Measurements from ENCODE around the gene SPON1. TPM values are rescaled to one million over a fixed set of nuclear protein-coding genes. Genes with fewer than 3 reads are reported as not detected.

Gene SPON1
- total RNA-seq, 4 donors from 2014 or later = 58.5 to 344 (median 105) TPM

DNA sequence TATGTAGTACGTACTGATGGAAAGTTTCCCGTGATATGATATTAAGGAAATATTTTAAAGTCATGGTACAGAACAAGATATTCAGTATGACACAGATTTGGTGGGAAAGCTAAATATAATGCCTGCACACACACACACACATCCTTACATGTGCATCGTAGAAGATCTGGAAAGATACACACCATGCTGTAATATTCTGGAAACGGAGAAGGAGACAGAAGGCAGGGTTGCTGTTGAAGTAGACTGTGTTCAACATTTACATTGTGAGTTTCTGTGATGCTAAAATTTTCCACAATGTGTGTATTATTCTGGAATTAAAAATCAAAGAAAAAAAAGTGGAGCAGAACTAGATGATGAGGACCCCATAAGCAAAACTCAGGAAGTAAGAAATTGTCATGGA, 278.4 kb downstream of the SPON1 start:
- TF ChIP-seq, protein P1, sequence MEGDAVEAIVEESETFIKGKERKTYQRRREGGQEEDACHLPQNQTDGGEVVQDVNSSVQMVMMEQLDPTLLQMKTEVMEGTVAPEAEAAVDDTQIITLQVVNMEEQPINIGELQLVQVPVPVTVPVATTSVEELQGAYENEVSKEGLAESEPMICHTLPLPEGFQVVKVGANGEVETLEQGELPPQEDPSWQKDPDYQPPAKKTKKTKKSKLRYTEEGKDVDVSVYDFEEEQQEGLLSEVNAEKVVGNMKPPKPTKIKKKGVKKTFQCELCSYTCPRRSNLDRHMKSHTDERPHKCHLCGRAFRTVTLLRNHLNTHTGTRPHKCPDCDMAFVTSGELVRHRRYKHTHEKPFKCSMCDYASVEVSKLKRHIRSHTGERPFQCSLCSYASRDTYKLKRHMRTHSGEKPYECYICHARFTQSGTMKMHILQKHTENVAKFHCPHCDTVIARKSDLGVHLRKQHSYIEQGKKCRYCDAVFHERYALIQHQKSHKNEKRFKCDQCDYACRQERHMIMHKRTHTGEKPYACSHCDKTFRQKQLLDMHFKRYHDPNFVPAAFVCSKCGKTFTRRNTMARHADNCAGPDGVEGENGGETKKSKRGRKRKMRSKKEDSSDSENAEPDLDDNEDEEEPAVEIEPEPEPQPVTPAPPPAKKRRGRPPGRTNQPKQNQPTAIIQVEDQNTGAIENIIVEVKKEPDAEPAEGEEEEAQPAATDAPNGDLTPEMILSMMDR (IDR thresholded peaks at IDR 0.05; ENCODE audit: low read depth) = no peak

- TF ChIP-seq, protein P1 (IDR thresholded peaks at IDR 0.05; ENCODE audit: low read depth) = no peak
Observed at GRCh38 chr11:14242187-14242586, 279.7 kb downstream of the SPON1 start.

DNA sequence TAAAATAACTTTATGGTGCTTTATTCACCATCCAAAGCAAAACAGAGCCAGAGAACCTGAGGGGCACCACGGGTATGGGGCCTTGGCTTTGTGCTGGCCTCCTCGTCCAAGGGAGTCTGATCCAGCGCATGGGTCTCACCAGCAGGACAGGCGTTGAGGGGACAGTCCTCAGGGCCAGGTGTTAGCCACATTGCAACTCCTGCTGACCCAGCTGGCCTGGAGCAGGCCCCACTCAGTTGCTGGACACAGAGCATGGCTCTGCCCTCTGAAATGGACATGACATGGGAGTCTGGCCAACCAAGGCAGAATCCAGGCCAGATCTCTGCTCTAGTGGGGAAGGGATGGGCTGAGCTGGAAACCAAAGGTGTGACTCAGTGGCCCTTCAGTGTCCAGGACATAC, 280.2 kb downstream of the SPON1 start:
- TF ChIP-seq, protein P1 (IDR thresholded peaks at IDR 0.05; ENCODE audit: low read depth) = no peak

- TF ChIP-seq, protein P1 (IDR thresholded peaks at IDR 0.05; ENCODE audit: low read depth) = no peak
Observed at GRCh38 chr11:14244926-14245325, 282.4 kb downstream of the SPON1 start.

DNA sequence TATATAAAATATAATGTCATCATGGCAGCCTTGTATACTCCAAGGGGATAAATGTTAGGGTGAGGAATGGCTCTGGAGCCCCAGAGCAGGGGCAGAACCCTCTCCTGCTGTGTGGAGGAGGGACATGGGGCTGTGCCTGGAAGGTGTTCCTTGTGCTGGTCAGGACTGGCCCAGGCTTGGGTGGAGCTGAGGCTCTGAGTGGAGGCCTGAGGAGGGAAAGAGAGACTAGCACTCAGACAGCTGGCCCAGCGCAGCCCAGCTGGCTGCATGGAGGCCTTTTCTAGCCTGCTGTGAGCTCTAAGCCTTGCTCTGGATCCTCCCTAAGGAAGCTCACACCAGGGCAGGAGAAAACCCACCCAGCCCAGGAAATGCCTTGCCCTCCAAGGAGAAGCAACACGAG, 282.9 kb downstream of the SPON1 start:
- TF ChIP-seq, protein P1 (IDR thresholded peaks at IDR 0.05; ENCODE audit: low read depth) = no peak

- TF ChIP-seq, protein P1 (IDR thresholded peaks at IDR 0.05; ENCODE audit: low read depth) = no peak
Observed at GRCh38 chr11:14248580-14248981, 286.1 kb downstream of the SPON1 start.

DNA sequence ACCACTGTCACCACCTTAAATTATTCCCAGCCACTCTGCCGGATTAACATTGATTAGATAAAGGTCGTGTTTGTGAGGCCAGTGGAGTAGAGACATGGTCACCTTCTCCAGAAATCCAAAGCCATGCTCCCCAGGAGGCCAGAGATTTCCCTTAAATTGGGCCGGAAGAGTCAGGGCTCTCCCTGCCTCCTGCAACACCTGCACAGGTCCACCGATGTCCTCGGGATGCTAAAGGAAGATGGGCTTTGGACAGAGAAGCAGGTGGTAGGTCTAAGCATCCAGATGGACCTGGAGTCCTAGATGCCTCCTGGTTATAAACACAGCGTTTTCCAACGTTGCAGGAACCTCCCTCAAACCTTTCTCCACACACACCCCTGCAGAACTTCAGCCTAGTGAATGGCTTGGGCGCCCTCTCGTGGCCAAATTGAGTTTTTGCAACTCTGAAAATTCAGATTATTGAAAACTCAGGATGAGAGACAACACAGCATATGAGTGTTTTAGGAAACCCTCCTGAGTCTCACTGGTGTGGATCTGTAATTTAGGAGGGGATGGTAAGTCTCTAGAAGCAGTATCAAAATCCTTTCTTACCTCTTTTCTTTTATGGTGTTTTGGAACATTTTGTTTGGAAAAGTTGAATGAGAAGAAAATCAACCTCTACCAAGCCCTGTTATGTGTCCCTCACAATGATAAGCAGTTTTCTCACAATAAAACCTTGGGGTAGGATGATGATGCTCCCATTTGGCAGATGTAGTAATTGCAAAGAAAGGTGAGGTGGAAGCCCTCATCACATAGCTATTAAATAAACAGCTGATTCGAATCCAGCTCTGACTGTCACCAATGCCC, 286.8 kb downstream of the SPON1 start:
- TF ChIP-seq, protein P1 (IDR thresholded peaks at IDR 0.05; ENCODE audit: low read depth) = no peak

All from subcutaneous adipose tissue (tissue), 4 donors.